HFFc6 (cell line): ENCODE data around the gene CD4. TPM values are rescaled to one million over a fixed set of nuclear protein-coding genes. Genes with fewer than 3 reads are reported as not detected.

ENCODE experiments used
- DNase-seq: peaks from one replicate; pipeline ENCODE4 v3.0.0-alpha.2; 2018
- H3K27ac Mint-ChIP-seq: 2 replicates; pipeline ENCODE4 v1.8.0; 2020; ENCODE audit warnings: mild to moderate bottlenecking, mixed read lengths
- H3K27me3 Mint-ChIP-seq: 2 replicates; pipeline ENCODE4 v1.8.0; 2021; ENCODE audit warnings: mild to moderate bottlenecking, moderate library complexity, mixed read lengths; ENCODE audit not compliant: insufficient read depth
- H3K36me3 Mint-ChIP-seq: 2 replicates; pipeline ENCODE4 v1.8.0; 2021; ENCODE audit warnings: low read depth, mixed read lengths
- H3K4me1 Mint-ChIP-seq: 2 replicates; pipeline ENCODE4 v1.8.0; 2020; ENCODE audit warnings: low read depth, mixed read lengths
- H3K4me3 Mint-ChIP-seq: 2 replicates; pipeline ENCODE4 v1.8.0; 2020; ENCODE audit warnings: mild to moderate bottlenecking, moderate library complexity, mixed read lengths
- H3K9me3 Mint-ChIP-seq: 2 replicates; pipeline ENCODE4 v1.8.0; 2020; ENCODE audit warnings: mild to moderate bottlenecking, mixed read lengths
- CTCF ChIP-seq: fragments of 200-600 bp; sonication (generic); IDR thresholded peaks from 2 replicates; pipeline ENCODE4 v1.5.0; 2021; ENCODE audit warnings: antibody characterized with exemption, mild to moderate bottlenecking
- total RNA-seq, 6 experiments: library from RNA; stranded (reverse); fragmentation: NEBNext Ultra II Directional; extraction: Animal tissue kit (Norgen Biotek cat#: 25700); gene quantifications; 2 replicates in 1 of 6; 3 replicates in 5 of 6; pipeline ENCODE4 v1.2.3, GENCODE V29; 2021

The CD4 gene
- total RNA-seq, 6 experiments from 2014 or later: 0.11 to 0.25 (median 0.11) TPM; not detected in 3

- TF ChIP-seq CTCF: no peak
- Mint-ChIP-seq H3K9me3 (no peaks in the 10 kb centered on the region), H3K4me1 (no peaks in the 10 kb centered on the region), H3K27ac (no peak overlapping the region), H3K36me3 (peaks cover 17% of the 10 kb centered on the region; the same call in 1 of the 2 replicates), H3K27me3 (peaks cover 3% of the 10 kb centered on the region; the same call in 1 of the 2 replicates), H3K4me3 (no peak overlapping the region)
- no peak for DNase-seq
Observed at GRCh38 chr12:6839482-6840201, 50.3 kb downstream of the CD4 start.

- no peak for DNase-seq
- Mint-ChIP-seq H3K27ac (no peak overlapping the region), H3K4me1 (no peaks in the 10 kb centered on the region), H3K27me3 (peaks cover 3% of the 10 kb centered on the region; the same call in 1 of the 2 replicates), H3K9me3 (no peaks in the 10 kb centered on the region), H3K36me3 (peaks cover 17% of the 10 kb centered on the region), H3K4me3 (no peak overlapping the region)
- no peak for TF ChIP-seq CTCF
Observed at GRCh38 chr12:6840330-6840729, 51.0 kb downstream of the CD4 start.

GRCh38 chr12:6840761-6841515 is 51.6 kb downstream of the CD4 start, which contains the start of gene GNB3:
Gene GNB3, plus strand, starts transcription at chr12:6840925. Its CDS starts 363 bp downstream, at chr12:6841288.
- no peak for TF ChIP-seq CTCF
- Mint-ChIP-seq H3K9me3 (no peaks in the 10 kb centered on the region), H3K27me3 (peaks cover 3% of the 10 kb centered on the region; the same call in 1 of the 2 replicates), H3K4me3 (no peak within 1 kb of the TSS), H3K4me1 (no peaks in the 10 kb centered on the region), H3K27ac (no peak within 1 kb of the TSS), H3K36me3 (peaks cover 17% of the 10 kb centered on the region)
- no peak for DNase-seq

- no peak overlapping the region for H3K4me3 Mint-ChIP-seq
- no peak for TF ChIP-seq CTCF
Observed at GRCh38 chr12:6842075-6842474, 52.7 kb downstream of the CD4 start.

GRCh38 chr12:6843118-6843902 is 54.0 kb downstream of the CD4 start:
- no peak overlapping the region for H3K27ac Mint-ChIP-seq

More at GRCh38 chr12:6842075-6842474, 52.7 kb downstream of the CD4 start:
- Mint-ChIP-seq H3K36me3 (peaks cover 17% of the 10 kb centered on the region), H3K9me3 (no peaks in the 10 kb centered on the region), H3K27ac (no peak overlapping the region), H3K4me1 (no peaks in the 10 kb centered on the region), H3K27me3 (peaks cover 4% of the 10 kb centered on the region; the same call in 1 of the 2 replicates)
- no peak for DNase-seq

More at GRCh38 chr12:6843118-6843902, 54.0 kb downstream of the CD4 start:
- no peak overlapping the region for H3K4me3 Mint-ChIP-seq
- H3K4me1 Mint-ChIP-seq: no peaks in the 10 kb centered on the region; the same call in 1 of the 2 replicates
- H3K9me3 Mint-ChIP-seq: no peaks in the 10 kb centered on the region
- no peak for DNase-seq
- no peak; the same call in 1 of the 2 replicates for TF ChIP-seq CTCF
- peaks cover 17% of the 10 kb centered on the region for H3K36me3 Mint-ChIP-seq
- peaks cover 4% of the 10 kb centered on the region; the same call in 1 of the 2 replicates for H3K27me3 Mint-ChIP-seq
